HCT116 (cell line): Measurements from ENCODE around the gene ZBTB7C. TPM values are rescaled to one million over a fixed set of nuclear protein-coding genes. Genes with fewer than 3 reads are reported as not detected.

Experiments used
- ATAC-seq: fragments of 200-7000 bp; cut with Tn5 transposase; 2 replicates; pipeline ENCODE4 v1.9.1; 2020; ENCODE audit warnings: mild to moderate bottlenecking, moderate library complexity
- BruUV-seq: library from RNA; stranded (reverse); fragments of 400-500 nt; replicated peaks from 2 replicates; lab custom pipeline; 2021; lab: Mats Ljungman, UMichigan
- CTCF ChIA-PET: fragments of 300-600 bp; sonication (Branson Sonifier 250); formaldehyde crosslinking; loops from one replicate; lab custom pipeline; 2021; ENCODE audit warnings: antibody characterized with exemption; lab: Charles Lee
- POLR2A ChIA-PET: fragments of 300-600, 350-600 bp; sonication (Branson Sonifier 250); formaldehyde crosslinking; loops from one replicate; lab custom pipeline; 2021; ENCODE audit warnings: antibody characterized with exemption; lab: Charles Lee
- RAD21 ChIA-PET, 2 experiments: fragments of 300-600 bp; sonication (Branson Sonifier 250); formaldehyde crosslinking; loops; one replicate each; lab custom pipeline; 2023; ENCODE audit warnings: low total read pairs in 2 of 2; ENCODE audit not compliant: uncharacterized antibody in 2 of 2, unreplicated experiment in 2 of 2, low non-redundant PET in 1 of 2; lab: Charles Lee
- DNase-seq: peaks from one replicate; pipeline ENCODE4 v3.0.0-alpha.2; 2010; ENCODE audit warnings: low read depth, low spot score
- H2AFZ ChIP-seq: fragments of 200-600 bp; shearing (Covaris generic), sonication (generic); 2 replicates; pipeline ENCODE4 v1.6.1; 2017; ENCODE audit warnings: low read depth, mixed run types, mixed read lengths, antibody characterized with exemption, low read length; ENCODE audit not compliant: poor library complexity, severe bottlenecking
- H3K27ac ChIP-seq: 2 replicates; pipeline ENCODE4 v1.5.1; 2012; ENCODE audit warnings: low read depth, low read length
- H3K27me3 ChIP-seq: fragments of 200-600 bp; sonication (generic); 2 replicates; pipeline ENCODE4 v1.6.1; 2016; ENCODE audit warnings: mixed run types, low read length, mixed read lengths; ENCODE audit not compliant: insufficient read depth
- H3K36me3 ChIP-seq, 2 experiments: fragments of 200-500 bp in 1 of 2; fragments of 200-600 bp in 1 of 2; sonication (Bioruptor generic) in 1 of 2; sonication (generic) in 1 of 2; 2 replicates each; pipeline versions ENCODE4 v1.5.1 to v1.6.1; 2014 to 2016; ENCODE audit warnings: low read length in 2 of 2, inconsistent platforms in 1 of 2, mixed read lengths in 1 of 2, mixed run types in 1 of 2; ENCODE audit not compliant: insufficient read depth in 2 of 2, control insufficient read depth in 1 of 2
- H3K4me1 ChIP-seq, 2 experiments: fragments of 200-600 bp in 1 of 2; sonication (generic) in 1 of 2; 2 replicates each; pipeline versions ENCODE4 v1.5.1 to v1.6.1; 2012 to 2017; ENCODE audit warnings: low read length in 2 of 2, inconsistent platforms in 1 of 2, mild to moderate bottlenecking in 1 of 2, mixed read lengths in 1 of 2, mixed run types in 1 of 2, moderate library complexity in 1 of 2; ENCODE audit not compliant: insufficient read depth in 2 of 2, control insufficient read depth in 1 of 2
- H3K4me2 ChIP-seq: fragments of 200-600 bp; sonication (generic); 2 replicates; pipeline ENCODE4 v1.6.1; 2017; ENCODE audit warnings: mixed run types, low read length, mixed read lengths
- H3K4me3 ChIP-seq, 2 experiments: fragments of 200-600 bp in 1 of 2; sonication (generic) in 1 of 2; replicated peaks in 1 of 2; 2 replicates each; pipeline ENCODE4 v1.5.1; 2011 to 2016; ENCODE audit warnings: low read length in 2 of 2, control low read depth in 1 of 2, low read depth in 1 of 2, mild to moderate bottlenecking in 1 of 2, mixed read lengths in 1 of 2, mixed run types in 1 of 2
- H3K79me2 ChIP-seq: fragments of 200-600 bp; sonication (generic); 2 replicates; pipeline ENCODE4 v1.6.1; 2017; ENCODE audit warnings: mild to moderate bottlenecking, mixed run types, low read length, moderate library complexity, mixed read lengths; ENCODE audit not compliant: insufficient read depth
- H3K9ac ChIP-seq: fragments of 200-600 bp; sonication (generic); 2 replicates; pipeline ENCODE4 v1.6.1; 2016; ENCODE audit warnings: low read length, mixed read lengths
- H3K9me2 ChIP-seq: fragments of 200-600 bp; sonication (generic), shearing (Covaris generic); 2 replicates; pipeline ENCODE4 v1.6.1; 2017; ENCODE audit warnings: mixed run types, mild to moderate bottlenecking, moderate library complexity; ENCODE audit not compliant: insufficient read depth
- H3K9me3 ChIP-seq, 2 experiments: fragments of 200-500 bp in 1 of 2; fragments of 200-600 bp in 1 of 2; sonication (Bioruptor generic) in 1 of 2; sonication (generic) in 1 of 2; 2 replicates each; pipeline ENCODE4 v1.6.1; 2014 to 2017; ENCODE audit warnings: low read length in 2 of 2, mixed read lengths in 2 of 2, inconsistent platforms in 1 of 2, low read depth in 1 of 2, mild to moderate bottlenecking in 1 of 2, mixed run types in 1 of 2, moderate library complexity in 1 of 2; ENCODE audit not compliant: control insufficient read depth in 1 of 2, insufficient read depth in 1 of 2
- H4K20me1 ChIP-seq: fragments of 200-600 bp; sonication (generic), shearing (Covaris generic); 2 replicates; pipeline ENCODE4 v1.6.1; 2017; ENCODE audit warnings: mixed run types, mild to moderate bottlenecking, moderate library complexity; ENCODE audit not compliant: insufficient read depth
- ATF3 ChIP-seq: IDR thresholded peaks from 2 replicates; pipeline ENCODE4 v1.6.1; 2012
- CEBPB ChIP-seq: IDR thresholded peaks from 2 replicates; pipeline ENCODE4 v1.6.1; 2012; ENCODE audit warnings: low read depth
- CTCF ChIP-seq, 3 experiments: fragments of 200-600 bp in 1 of 3; sonication (generic) in 1 of 3; IDR thresholded peaks in 2 of 3; conservative IDR thresholded peaks in 1 of 3; 2 replicates each; pipeline ENCODE4 v1.5.1; 2012 to 2017; ENCODE audit warnings: low read depth in 2 of 3, low read length in 2 of 3, antibody characterized with exemption in 1 of 3, borderline replicate concordance in 1 of 3, control low read depth in 1 of 3, mild to moderate bottlenecking in 1 of 3, mixed read lengths in 1 of 3, mixed run types in 1 of 3, moderate library complexity in 1 of 3; ENCODE audit not compliant: insufficient read depth in 1 of 3
- EGR1 ChIP-seq: IDR thresholded peaks from 2 replicates; pipeline ENCODE4 v1.6.1; 2012; ENCODE audit warnings: low read depth
- ELF1 ChIP-seq: IDR thresholded peaks from 2 replicates; pipeline ENCODE4 v1.6.1; 2012; ENCODE audit warnings: low read depth, borderline replicate concordance
- FOSL1 ChIP-seq: IDR thresholded peaks from 2 replicates; pipeline ENCODE4 v1.6.1; 2012; ENCODE audit warnings: low read depth
- POLR2A ChIP-seq: IDR thresholded peaks from 2 replicates; pipeline ENCODE4 v1.7.0; 2011; ENCODE audit warnings: borderline replicate concordance; ENCODE audit not compliant: insufficient read depth, insufficient read length; ENCODE audit errors: extremely low read depth
- POLR2AphosphoS5 ChIP-seq: IDR thresholded peaks from 2 replicates; pipeline ENCODE4 v1.6.1; 2011; ENCODE audit warnings: mild to moderate bottlenecking, low read depth, low read length, moderate library complexity
- SIN3A ChIP-seq: IDR thresholded peaks from 2 replicates; pipeline ENCODE4 v1.6.1; 2012; ENCODE audit warnings: low read depth
- ZFX ChIP-seq: fragments of 450-650 bp; IDR thresholded peaks from 2 replicates; pipeline ENCODE4 v1.6.1; 2017
- ZNF274 ChIP-seq: fragments of 200-500 bp; sonication (Bioruptor generic); IDR thresholded peaks from 2 replicates; pipeline ENCODE4 v1.6.1; 2014; ENCODE audit warnings: mild to moderate bottlenecking, low read depth, low read length, inconsistent platforms
- intact Hi-C: fragments of 100-400 bp; cut with micrococcal nuclease; formaldehyde crosslinking; loops from 2 replicates; pipeline ENCODE4 v1.10.0; 2022
- total RNA-seq: library from RNA; stranded (reverse); gene quantifications from one replicate; pipeline ENCODE4 v1.2.1, GENCODE V29; 2021; ENCODE audit not compliant: unreplicated experiment
- TF ChIP-seq, protein P1 (sequence below): IDR thresholded peaks from 2 replicates; pipeline ENCODE4 v1.6.1; 2011; ENCODE audit warnings: mild to moderate bottlenecking, low read length, moderate library complexity; ENCODE audit not compliant: insufficient replicate concordance; ENCODE audit errors: extremely low read depth
- TF ChIP-seq, protein P2 (sequence below): IDR thresholded peaks from 2 replicates; pipeline ENCODE4 v1.6.1; 2012; ENCODE audit warnings: low read depth

The ZBTB7C gene
- total RNA-seq, 1 experiment from 2014 or later, result 0.37 TPM

- Histone ChIP-seq H3K36me3 (no peaks in the 10 kb centered on the region), H4K20me1 (no peaks in the 10 kb centered on the region), H3K79me2 (no peaks in the 10 kb centered on the region), H3K4me2 (no peak overlapping the region), H3K9me3 (no peaks in the 10 kb centered on the region; a peak in 1 of 4 replicates), H3K4me1 (no peaks in the 10 kb centered on the region), H3K27me3 (no peaks in the 10 kb centered on the region), H3K9ac (no peak overlapping the region), H3K4me3 (no peak overlapping the region), H3K9me2 (no peaks in the 10 kb centered on the region), H3K27ac (no peak overlapping the region), H2AFZ (no peak overlapping the region)
- TF ChIP-seq ELF1 (no peak), SIN3A (no peak), EGR1 (no peak), ATF3 (no peak), CEBPB (no peak), POLR2AphosphoS5 (no peak), ZNF274 (no peak), ZFX (no peak), CTCF (IDR thresholded peaks at IDR 0.05 in 2 of 3, conservative IDR thresholded peaks at IDR 0.05 in 1 of 3; ENCODE audit: borderline replicate concordance in 1 of 3, insufficient read depth in 1 of 3, low read depth in 2 of 3, low read length in 2 of 3) (no peak), POLR2A (no peak), FOSL1 (no peak)
- TF ChIP-seq, protein P1, sequence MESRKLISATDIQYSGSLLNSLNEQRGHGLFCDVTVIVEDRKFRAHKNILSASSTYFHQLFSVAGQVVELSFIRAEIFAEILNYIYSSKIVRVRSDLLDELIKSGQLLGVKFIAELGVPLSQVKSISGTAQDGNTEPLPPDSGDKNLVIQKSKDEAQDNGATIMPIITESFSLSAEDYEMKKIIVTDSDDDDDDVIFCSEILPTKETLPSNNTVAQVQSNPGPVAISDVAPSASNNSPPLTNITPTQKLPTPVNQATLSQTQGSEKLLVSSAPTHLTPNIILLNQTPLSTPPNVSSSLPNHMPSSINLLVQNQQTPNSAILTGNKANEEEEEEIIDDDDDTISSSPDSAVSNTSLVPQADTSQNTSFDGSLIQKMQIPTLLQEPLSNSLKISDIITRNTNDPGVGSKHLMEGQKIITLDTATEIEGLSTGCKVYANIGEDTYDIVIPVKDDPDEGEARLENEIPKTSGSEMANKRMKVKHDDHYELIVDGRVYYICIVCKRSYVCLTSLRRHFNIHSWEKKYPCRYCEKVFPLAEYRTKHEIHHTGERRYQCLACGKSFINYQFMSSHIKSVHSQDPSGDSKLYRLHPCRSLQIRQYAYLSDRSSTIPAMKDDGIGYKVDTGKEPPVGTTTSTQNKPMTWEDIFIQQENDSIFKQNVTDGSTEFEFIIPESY, result no peak
- TF ChIP-seq, protein P2, sequence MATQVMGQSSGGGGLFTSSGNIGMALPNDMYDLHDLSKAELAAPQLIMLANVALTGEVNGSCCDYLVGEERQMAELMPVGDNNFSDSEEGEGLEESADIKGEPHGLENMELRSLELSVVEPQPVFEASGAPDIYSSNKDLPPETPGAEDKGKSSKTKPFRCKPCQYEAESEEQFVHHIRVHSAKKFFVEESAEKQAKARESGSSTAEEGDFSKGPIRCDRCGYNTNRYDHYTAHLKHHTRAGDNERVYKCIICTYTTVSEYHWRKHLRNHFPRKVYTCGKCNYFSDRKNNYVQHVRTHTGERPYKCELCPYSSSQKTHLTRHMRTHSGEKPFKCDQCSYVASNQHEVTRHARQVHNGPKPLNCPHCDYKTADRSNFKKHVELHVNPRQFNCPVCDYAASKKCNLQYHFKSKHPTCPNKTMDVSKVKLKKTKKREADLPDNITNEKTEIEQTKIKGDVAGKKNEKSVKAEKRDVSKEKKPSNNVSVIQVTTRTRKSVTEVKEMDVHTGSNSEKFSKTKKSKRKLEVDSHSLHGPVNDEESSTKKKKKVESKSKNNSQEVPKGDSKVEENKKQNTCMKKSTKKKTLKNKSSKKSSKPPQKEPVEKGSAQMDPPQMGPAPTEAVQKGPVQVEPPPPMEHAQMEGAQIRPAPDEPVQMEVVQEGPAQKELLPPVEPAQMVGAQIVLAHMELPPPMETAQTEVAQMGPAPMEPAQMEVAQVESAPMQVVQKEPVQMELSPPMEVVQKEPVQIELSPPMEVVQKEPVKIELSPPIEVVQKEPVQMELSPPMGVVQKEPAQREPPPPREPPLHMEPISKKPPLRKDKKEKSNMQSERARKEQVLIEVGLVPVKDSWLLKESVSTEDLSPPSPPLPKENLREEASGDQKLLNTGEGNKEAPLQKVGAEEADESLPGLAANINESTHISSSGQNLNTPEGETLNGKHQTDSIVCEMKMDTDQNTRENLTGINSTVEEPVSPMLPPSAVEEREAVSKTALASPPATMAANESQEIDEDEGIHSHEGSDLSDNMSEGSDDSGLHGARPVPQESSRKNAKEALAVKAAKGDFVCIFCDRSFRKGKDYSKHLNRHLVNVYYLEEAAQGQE, result no peak
- ChIA-PET CTCF (no interaction called here), POLR2A (no interaction called here), RAD21 (no interaction called here)
- BruUV-seq, result no TSS peak
- DNase-seq (no peak), ATAC-seq (no peak)
- intact Hi-C loops, result no loop called here
These were observed 148.9 kb downstream of the ZBTB7C start for GRCh38 chr18:48260237-48260636.
